GM18505 (cell line): Measurements from ENCODE around the gene ISYNA1.

Experiments used
- ATAC-seq: cut with Tn5 transposase; IDR thresholded peaks from one replicate; pipeline ENCODE4 v1.9.1; 2021; ENCODE audit not compliant: unreplicated experiment
- POLR2A ChIP-seq: IDR thresholded peaks from 4 replicates; pipeline ENCODE4 v1.6.1; 2011; ENCODE audit warnings: borderline replicate concordance; ENCODE audit not compliant: insufficient read depth, insufficient read length; ENCODE audit errors: extremely low read depth

The ISYNA1 gene

DNA sequence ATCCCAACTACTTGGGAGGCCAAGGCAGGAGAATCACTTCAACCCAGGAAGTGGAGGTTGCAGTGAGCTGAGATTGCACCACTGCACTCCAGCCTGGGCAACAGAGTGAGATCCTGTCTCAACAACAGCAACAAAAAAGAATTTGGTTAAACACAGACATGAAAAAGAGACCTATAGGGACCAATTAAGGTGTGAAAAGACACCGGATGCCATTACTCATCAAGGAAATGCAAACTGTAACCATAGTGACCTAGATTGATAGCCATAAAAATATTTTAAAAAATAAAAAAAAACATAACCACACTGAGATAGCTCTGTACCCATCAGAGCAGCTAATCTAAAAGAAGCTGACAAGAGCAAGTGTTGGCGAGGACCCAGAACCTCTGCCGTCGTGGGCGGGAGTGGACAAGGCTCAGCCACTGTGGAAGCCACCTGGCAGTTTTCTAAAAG lies 37.1 kb upstream of the ISYNA1 start:
- no peak for TF ChIP-seq POLR2A
- ATAC-seq = no peak

DNA sequence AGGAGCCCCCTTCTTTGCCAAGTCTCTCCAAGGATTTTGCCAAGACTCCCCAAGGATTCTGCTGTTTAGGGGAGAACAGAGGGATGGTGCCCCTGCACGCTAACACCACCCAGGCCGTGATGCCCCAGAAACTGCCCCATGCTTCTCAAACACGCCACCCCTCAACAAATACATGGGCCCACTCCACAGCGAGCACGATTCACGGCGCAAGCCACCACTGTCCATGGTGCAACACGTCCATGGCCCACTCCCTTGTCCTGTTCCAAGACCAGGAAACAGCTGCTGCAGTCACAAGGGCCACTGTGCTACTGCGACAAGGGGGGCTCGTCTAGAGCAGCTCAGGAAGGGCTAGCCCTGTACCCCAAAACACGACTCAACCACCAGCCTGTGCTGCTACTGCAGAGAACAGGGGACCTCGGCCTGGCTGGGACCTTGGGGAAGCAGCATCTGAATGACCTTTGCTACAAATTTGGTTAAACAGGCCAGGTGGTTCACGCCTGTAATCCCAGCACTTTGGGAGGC lies 36.5 kb upstream of the ISYNA1 start:
- no peak for ATAC-seq
- TF ChIP-seq POLR2A = no peak

DNA sequence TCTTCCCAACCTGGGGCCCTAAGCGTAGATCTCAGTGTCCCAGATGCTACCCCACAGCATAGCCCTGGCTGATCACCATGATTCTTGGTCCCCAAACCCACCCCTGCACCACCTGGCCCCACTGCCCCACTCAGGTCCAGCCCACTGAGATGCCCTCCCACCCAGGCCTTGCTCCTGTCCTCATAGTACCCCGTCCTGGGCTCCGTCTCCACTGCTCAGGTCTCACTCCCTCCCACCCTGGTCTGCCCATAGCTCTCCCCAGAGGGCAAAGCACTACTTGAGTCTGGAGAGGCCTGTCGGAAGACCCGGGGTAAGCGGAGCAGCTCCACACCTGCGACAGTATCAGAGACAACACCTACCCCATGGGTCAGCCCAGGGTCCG lies 35.8 kb upstream of the ISYNA1 start:
- no peak for ATAC-seq

DNA sequence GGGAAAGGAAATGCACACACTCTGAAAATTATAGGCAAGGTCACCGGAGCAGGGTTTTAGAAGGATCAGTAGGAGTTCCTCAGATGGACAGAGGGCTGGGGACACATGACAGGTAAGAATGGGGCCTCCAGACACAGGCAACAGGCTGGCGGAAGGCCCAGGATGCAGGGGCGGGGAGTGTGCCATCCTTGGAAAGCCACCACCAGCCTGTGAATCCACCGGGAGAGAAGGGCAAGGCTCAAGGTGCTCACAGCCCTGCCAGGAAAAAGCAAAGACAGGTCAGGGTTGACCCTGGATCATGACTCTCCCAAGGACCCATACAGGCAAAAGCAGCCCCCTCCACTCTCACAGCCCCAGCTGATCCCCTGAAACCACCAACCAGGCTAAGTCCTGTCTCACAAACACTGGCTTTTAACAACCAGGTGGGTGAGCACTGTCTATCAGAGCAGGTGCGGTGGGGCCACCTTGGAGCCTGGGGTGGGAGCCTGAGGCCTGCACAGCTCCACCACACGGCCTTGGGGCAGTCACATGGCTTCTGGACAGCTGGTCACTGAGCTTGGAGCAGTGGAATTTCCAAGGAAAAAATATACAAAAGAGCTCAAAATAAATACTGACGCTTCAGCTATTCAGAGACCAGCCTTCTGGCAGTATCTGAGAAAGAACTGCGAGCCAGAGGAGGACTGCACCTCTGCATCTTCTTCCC lies 35.2 kb upstream of the ISYNA1 start:
- TF ChIP-seq POLR2A = no peak
- no peak for ATAC-seq

More for the DNA sequence above, 35.8 kb upstream of the ISYNA1 start:
- TF ChIP-seq POLR2A = no peak

DNA sequence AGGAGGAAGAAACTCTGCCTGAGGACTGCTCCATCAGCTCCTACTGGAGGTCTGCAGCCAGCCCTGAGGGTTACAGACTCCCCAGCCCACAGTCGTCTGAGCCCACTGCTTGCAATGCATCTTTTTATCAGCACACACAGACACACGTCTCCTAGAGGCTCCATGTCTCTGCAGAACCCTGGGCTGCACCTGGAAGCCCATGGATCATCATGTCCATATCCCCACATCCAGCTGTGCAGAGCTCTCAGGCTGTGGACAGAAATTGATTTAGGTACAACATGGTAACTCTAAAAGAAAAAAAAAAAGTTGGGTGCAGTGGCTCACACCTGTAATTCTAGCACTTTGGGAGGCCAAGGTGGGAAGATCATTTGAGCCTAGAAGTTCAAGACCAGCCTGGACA lies 32.9 kb upstream of the ISYNA1 start:
- no peak for TF ChIP-seq POLR2A
- no peak for ATAC-seq

DNA sequence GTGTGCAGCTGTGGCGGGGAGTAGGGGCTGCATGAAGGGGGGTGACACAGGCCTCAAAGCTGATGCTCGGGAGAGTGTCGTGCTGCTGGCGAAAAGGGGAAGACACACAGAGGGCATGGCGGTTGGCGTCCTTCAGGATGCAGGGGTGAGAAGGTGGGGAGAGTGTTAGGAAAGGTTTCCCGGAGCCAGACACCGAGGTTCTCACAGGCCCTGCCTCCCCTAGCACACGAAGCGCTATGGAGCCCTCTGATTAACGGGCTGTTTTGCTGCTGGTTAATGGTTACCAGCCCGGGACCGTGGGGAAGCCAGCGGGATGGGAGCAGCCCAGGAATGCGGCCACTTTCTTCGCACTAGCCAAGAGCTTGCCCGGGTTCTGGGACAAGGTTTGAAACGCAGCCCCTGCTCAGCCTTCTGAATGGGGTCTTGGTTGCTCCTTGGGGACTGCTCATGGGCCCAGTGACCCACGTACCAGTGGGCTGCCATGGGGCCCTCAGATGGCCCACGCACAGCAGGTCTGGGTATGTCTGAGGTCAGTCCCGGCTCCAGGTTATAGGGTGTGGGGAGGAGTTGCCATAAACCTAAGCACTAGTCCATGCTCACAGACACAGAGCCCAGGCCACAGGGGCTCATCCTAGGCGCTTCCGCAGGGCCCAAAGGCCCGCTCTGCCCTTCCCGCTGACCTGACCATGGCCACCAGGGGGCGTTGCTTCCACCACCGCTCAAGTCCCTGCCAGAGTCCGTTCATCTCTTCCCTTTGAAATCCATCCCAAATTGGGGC lies 31.3 kb upstream of the ISYNA1 start:
- ATAC-seq = no peak
- no peak for TF ChIP-seq POLR2A

DNA sequence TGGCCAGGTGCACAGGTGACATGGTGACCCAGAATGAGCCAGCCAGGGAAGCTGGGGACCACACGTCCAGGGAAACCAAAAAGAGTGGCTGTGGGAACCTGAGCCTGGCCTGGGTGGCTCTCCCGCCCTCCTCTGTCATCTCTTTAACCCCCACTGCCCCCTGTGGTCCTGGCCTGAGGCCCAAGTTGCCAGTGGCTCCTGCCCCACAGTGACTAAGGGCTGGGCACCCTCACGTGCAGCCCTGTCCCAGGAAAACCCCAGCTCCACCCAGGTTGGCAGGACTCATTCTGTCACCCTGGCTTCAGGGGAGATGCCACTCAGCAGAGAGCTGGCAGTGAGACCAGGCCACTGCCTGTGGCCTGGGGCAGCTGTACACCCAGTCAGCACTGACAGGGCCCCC lies 30.6 kb upstream of the ISYNA1 start:
- TF ChIP-seq POLR2A = no peak
- no peak for ATAC-seq

DNA sequence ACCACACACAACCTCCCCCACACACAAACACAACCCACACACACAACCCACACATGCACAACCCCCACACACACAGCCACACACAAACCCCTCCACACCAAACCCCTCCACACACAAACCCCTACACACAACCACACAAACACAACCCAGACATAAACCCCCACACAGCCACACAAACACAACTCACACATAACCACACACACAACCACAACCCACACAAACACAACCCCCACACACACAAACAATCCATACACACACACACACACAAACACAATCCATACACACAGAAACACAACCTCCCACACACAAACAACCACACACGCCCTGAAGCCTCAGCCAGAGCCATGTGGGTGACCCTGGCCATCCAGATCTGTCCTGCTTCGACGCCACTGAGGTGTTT lies 30.0 kb upstream of the ISYNA1 start:
- no peak for ATAC-seq
- TF ChIP-seq POLR2A = no peak

DNA sequence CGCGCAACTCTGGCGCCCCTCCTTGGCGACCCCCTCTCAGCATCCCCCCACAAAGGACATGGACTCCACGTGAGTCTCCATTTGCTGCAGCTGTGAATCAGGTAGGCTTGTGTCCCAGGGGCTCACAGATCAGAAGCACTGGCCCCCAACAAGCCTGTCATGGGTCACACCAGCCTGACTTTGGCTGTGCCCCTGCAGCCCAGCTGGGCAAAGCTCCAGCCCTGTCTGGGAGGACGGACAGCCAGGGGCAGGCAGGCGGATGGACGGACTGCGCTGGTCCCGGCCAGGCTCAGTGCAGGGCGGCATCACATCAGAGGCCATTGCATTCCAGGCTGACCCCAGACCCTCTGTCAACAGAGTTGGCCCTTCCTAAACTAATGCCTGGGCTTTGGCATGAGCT lies 28.4 kb upstream of the ISYNA1 start:
- no peak for TF ChIP-seq POLR2A
- no peak for ATAC-seq

DNA sequence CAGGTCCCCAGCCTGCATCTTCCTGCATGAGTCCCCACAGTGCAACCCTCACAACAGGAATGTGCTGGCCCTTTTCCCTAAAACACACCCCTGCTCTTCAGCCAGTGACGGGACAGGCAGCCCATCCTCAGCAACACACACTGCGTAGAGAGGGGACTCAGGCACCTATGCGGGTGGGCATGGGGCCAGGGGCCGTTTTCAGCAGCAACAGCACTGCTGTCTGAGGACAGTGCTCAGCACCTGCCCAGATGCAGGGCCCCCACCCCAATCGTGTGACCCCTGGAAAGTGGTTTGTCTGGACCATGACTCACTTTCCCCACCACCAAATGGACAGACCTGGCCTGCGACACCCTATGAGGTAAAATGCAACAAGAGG lies 28.0 kb upstream of the ISYNA1 start:
- ATAC-seq = no peak
- no peak for TF ChIP-seq POLR2A

DNA sequence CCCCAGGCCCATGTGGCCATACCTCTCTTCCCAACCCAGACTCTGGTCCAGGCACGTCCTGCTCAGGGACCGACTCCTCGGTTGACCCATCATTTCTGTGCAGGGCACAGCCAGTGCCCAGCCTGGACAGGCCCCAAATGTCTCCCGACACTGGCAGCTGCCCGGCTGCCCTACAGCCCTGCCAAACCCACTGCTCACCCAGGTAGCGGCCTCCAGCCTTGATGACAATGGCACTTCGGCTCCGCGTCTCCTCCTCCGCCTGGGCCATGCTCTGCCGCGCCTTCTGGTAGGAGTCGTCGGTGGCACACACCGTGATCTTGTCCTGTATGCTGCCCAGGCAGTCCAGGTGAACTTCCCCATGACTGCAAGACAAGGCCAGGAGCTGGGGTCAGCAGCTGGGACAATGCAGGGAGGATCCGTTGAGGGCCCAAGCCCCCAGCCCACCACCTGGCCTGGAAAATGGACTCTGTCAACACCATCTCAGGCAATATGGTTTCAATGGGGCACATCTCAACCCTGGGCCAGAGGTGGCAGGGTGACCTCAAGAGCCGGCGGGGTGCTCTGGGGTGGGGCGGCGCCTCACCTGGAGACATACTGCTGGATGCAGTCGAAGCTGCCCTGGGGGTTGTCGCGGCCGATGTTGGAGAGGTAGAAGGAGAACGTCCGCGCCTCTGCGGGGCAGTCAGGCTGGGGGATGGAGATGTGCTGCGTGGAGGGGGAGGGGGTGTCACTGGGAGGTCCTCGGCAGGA lies 27.5 kb upstream of the ISYNA1 start:
- TF ChIP-seq POLR2A = no peak
- no peak for ATAC-seq

DNA sequence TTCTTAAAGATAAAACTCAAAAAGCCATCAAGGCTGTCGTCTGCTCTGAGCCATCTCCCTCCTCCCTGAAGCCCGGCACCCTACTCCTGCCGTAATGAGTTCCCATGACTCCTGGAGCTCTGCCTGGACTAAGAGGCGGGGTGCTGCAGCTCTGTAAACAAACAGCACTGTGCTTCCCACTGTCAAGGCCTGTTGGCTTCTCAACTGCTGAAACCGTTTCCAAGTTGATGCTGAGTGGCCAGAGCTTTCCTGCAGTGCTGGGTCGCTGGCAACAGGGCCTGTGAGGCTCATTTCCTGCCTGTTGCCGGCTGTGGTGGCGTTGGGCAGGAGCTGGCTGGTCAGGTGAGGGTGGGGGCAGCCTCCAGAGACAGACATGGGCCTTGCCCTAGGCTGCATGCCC lies 26.7 kb upstream of the ISYNA1 start:
- TF ChIP-seq POLR2A = no peak
- ATAC-seq = no peak

DNA sequence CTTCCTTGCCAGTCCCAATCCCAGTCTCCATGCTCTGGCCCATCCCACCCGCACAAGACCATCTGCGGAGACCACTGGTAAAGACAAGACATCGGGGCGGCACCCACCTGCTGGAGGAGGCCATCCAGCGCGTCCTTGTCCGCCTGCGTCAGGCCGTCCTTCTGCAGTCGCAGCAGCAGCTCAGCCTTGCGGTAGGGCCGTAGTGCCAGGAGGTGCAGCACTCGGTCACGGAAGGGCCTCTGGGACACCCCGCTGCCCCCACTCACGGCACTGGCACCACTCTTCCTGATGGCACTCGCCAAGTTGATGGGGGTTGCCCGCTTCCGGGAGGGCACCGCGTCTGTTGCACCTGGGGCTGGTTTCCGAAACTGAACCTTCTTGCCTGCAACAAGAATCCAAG lies 23.5 kb upstream of the ISYNA1 start:
- ATAC-seq = no peak
- TF ChIP-seq POLR2A = no peak
